Neural progenitor cell (in vitro differentiated cells): ENCODE results near the gene GRK3. TPM values are rescaled to one million over a fixed set of nuclear protein-coding genes. Genes with fewer than 3 reads are reported as not detected.

ENCODE experiments used
- DNase-seq: peaks from one replicate; pipeline ENCODE4 v3.0.0-alpha.2; 2016; ENCODE audit warnings: low spot score
- H2AFZ ChIP-seq: fragments of 200-600 bp; sonication (generic); replicated peaks from 2 replicates; pipeline ENCODE4 v1.6.1; 2016; ENCODE audit warnings: antibody characterized with exemption
- H3F3A ChIP-seq: fragments of 200-600 bp; sonication (generic); 2 replicates; pipeline ENCODE4 v1.6.1; 2016; ENCODE audit warnings: antibody characterized with exemption, low read depth
- H3K27ac ChIP-seq: fragments of 200-600 bp; sonication (generic); 2 replicates; pipeline ENCODE4 v1.5.1; 2016; ENCODE audit warnings: mild to moderate bottlenecking
- H3K27me3 ChIP-seq: fragments of 200-600 bp; sonication (generic); 2 replicates; pipeline ENCODE4 v1.6.1; 2016; ENCODE audit warnings: mild to moderate bottlenecking, moderate library complexity
- H3K36me3 ChIP-seq: fragments of 200-600 bp; sonication (generic); 2 replicates; pipeline ENCODE4 v1.5.1; 2016
- H3K4me1 ChIP-seq: fragments of 200-600 bp; sonication (generic); 2 replicates; pipeline ENCODE4 v1.6.1; 2016; ENCODE audit warnings: mixed run types
- H3K4me2 ChIP-seq: fragments of 200-600 bp; sonication (generic); 2 replicates; pipeline ENCODE4 v1.6.1; 2016
- H3K4me3 ChIP-seq: fragments of 200-600 bp; sonication (generic); 2 replicates; pipeline ENCODE4 v1.5.1; 2016
- H3K79me2 ChIP-seq: fragments of 200-600 bp; sonication (generic); 2 replicates; pipeline ENCODE4 v1.6.1; 2016; ENCODE audit warnings: low read depth
- H3K9ac ChIP-seq: fragments of 200-600 bp; sonication (generic); 2 replicates; pipeline ENCODE4 v1.6.1; 2016
- H3K9me3 ChIP-seq: fragments of 200-600 bp; sonication (generic); 2 replicates; pipeline ENCODE4 v1.5.1; 2016; ENCODE audit warnings: low read depth
- H4K20me1 ChIP-seq: fragments of 200-600 bp; sonication (generic); 2 replicates; pipeline ENCODE4 v1.6.1; 2016; ENCODE audit warnings: low read depth
- H3K27ac Mint-ChIP-seq: 3 replicates; pipeline ENCODE4 v1.8.0; 2021; ENCODE audit warnings: mixed read lengths
- H3K27me3 Mint-ChIP-seq: 2 replicates; pipeline ENCODE4 v1.8.0; 2022; ENCODE audit warnings: low read depth, mild to moderate bottlenecking, inconsistent platforms, moderate library complexity, mixed read lengths; ENCODE audit not compliant: insufficient read depth
- H3K36me3 Mint-ChIP-seq: 3 replicates; pipeline ENCODE4 v1.8.0; 2021; ENCODE audit warnings: mixed read lengths
- H3K4me1 Mint-ChIP-seq: 3 replicates; pipeline ENCODE4 v1.8.0; 2021; ENCODE audit warnings: mixed read lengths
- H3K4me3 Mint-ChIP-seq: 3 replicates; pipeline ENCODE4 v1.8.0; 2021; ENCODE audit warnings: mild to moderate bottlenecking, moderate library complexity, mixed read lengths
- H3K9me3 Mint-ChIP-seq: 3 replicates; pipeline ENCODE4 v1.8.0; 2020; ENCODE audit warnings: mixed read lengths
- EZH2 ChIP-seq: fragments of 200-600 bp; sonication (generic); IDR thresholded peaks from 2 replicates; pipeline ENCODE4 v1.6.1; 2017; ENCODE audit warnings: antibody characterized with exemption, mild to moderate bottlenecking, moderate library complexity
- EZH2phosphoT487 ChIP-seq: fragments of 200-600 bp; sonication (generic); IDR thresholded peaks from 2 replicates; pipeline ENCODE4 v1.6.1; 2017; ENCODE audit warnings: antibody characterized with exemption
- total RNA-seq: library from RNA; depleted of rRNA; stranded (reverse); fragments of >200 nt; gene quantifications from 2 replicates; pipeline ENCODE4 v1.2.3, GENCODE V29; 2015; ENCODE audit warnings: low replicate concordance
- TF ChIP-seq, protein P1 (sequence below): fragments of 200-600 bp; sonication (generic); IDR thresholded peaks from 2 replicates; pipeline ENCODE4 v1.5.1; 2017; ENCODE audit warnings: antibody characterized with exemption, mild to moderate bottlenecking

Gene GRK3
- total RNA-seq, 1 donor from 2014 or later: 20.8 TPM

- H2AFZ ChIP-seq: no peak overlapping the region
- H3K9me3 ChIP-seq: no peaks in the 10 kb centered on the region
- H3K79me2 ChIP-seq: no peaks in the 10 kb centered on the region
- DNase-seq: no peak
- Mint-ChIP-seq H3K36me3 (peaks cover 2% of the 10 kb centered on the region), H3K9me3 (peaks cover 4% of the 10 kb centered on the region), H3K27ac (no peak overlapping the region), H3K4me3 (no peak overlapping the region), H3K27me3 (peaks cover 3% of the 10 kb centered on the region), H3K4me1 (peaks cover 21% of the 10 kb centered on the region)
- no peak overlapping the region for H3K4me2 ChIP-seq
- H3K27ac ChIP-seq: no peak overlapping the region
- no peak overlapping the region for H3K9ac ChIP-seq
- peaks cover 4% of the 10 kb centered on the region for H3K4me1 ChIP-seq
- H4K20me1 ChIP-seq: no peaks in the 10 kb centered on the region
- H3K4me3 ChIP-seq: no peak overlapping the region
- H3F3A ChIP-seq: no peaks in the 10 kb centered on the region
- no peak for TF ChIP-seq EZH2phosphoT487
- TF ChIP-seq, protein P1, sequence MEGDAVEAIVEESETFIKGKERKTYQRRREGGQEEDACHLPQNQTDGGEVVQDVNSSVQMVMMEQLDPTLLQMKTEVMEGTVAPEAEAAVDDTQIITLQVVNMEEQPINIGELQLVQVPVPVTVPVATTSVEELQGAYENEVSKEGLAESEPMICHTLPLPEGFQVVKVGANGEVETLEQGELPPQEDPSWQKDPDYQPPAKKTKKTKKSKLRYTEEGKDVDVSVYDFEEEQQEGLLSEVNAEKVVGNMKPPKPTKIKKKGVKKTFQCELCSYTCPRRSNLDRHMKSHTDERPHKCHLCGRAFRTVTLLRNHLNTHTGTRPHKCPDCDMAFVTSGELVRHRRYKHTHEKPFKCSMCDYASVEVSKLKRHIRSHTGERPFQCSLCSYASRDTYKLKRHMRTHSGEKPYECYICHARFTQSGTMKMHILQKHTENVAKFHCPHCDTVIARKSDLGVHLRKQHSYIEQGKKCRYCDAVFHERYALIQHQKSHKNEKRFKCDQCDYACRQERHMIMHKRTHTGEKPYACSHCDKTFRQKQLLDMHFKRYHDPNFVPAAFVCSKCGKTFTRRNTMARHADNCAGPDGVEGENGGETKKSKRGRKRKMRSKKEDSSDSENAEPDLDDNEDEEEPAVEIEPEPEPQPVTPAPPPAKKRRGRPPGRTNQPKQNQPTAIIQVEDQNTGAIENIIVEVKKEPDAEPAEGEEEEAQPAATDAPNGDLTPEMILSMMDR: no peak
- TF ChIP-seq EZH2: no peak
- no peaks in the 10 kb centered on the region for H3K27me3 ChIP-seq
- H3K36me3 ChIP-seq: no peaks in the 10 kb centered on the region
Observed at GRCh38 chr22:25545672-25546071, 18.8 kb upstream of the GRK3 start.

DNA sequence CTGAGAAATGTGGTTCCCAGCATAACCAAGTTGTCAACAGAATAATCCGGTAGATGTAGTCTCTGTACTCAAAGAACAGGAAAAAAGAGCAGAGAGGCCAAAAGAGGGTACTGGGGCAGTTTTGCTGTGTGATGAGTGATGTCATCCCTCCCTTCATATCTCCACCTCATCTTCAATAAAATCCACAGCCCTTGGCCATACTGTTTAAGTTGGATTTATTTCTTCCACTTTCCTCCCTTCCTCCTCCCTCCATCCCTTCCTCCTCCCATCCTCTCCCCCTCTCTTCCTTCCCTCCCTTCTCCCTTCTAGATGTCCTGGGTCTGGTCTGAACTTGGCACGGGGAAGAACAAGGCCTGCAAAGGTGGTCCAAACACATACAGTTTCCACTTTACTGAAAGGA, 18.2 kb upstream of the GRK3 start:
- H3K36me3 Mint-ChIP-seq: peaks cover 2% of the 10 kb centered on the region
- Histone ChIP-seq H3K4me3 (no peak overlapping the region), H3K27ac (no peak overlapping the region), H4K20me1 (no peaks in the 10 kb centered on the region), H3K27me3 (no peaks in the 10 kb centered on the region), H3K79me2 (no peaks in the 10 kb centered on the region), H3K36me3 (no peaks in the 10 kb centered on the region), H2AFZ (no peak overlapping the region), H3K9me3 (no peaks in the 10 kb centered on the region), H3K4me2 (no peak overlapping the region), H3K9ac (no peak overlapping the region), H3K4me1 (peaks cover 4% of the 10 kb centered on the region), H3F3A (no peaks in the 10 kb centered on the region)
- H3K27ac Mint-ChIP-seq: no peak overlapping the region
- peaks cover 3% of the 10 kb centered on the region for H3K27me3 Mint-ChIP-seq
- no peak overlapping the region for H3K4me3 Mint-ChIP-seq
- no peak for DNase-seq
- no peak for TF ChIP-seq EZH2
- H3K4me1 Mint-ChIP-seq: peaks cover 21% of the 10 kb centered on the region
- peaks cover 4% of the 10 kb centered on the region for H3K9me3 Mint-ChIP-seq

DNA sequence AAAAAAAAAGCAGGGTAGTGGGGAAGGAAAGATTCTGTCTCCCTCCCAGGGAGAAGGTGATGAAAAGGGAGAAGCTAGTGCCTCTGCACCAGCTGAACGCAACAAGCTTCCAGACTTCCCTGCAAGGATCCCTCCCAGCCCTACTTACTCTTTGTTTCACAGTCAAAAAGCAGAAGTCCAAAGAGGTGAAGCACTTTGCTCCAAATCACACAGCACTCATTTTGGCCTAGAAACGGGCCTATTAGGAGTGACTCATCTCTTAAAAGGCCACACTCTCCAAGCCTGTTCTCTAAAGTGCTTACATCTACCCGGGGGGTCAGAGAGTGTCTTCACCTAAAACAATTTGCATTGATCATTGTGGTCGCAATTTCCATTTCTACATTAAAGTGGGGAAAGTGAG, 17.7 kb upstream of the GRK3 start:
- TF ChIP-seq EZH2phosphoT487: no peak
- TF ChIP-seq, protein P1: no peak
- TF ChIP-seq EZH2: no peak
- Mint-ChIP-seq H3K4me1 (peaks cover 21% of the 10 kb centered on the region), H3K36me3 (peaks cover 2% of the 10 kb centered on the region), H3K4me3 (no peak overlapping the region), H3K27ac (no peak overlapping the region), H3K9me3 (peaks cover 4% of the 10 kb centered on the region), H3K27me3 (peaks cover 3% of the 10 kb centered on the region)
- Histone ChIP-seq H3K36me3 (no peaks in the 10 kb centered on the region), H3K9ac (no peak overlapping the region), H3K9me3 (no peaks in the 10 kb centered on the region), H3F3A (no peaks in the 10 kb centered on the region), H3K27ac (no peak overlapping the region), H3K79me2 (no peaks in the 10 kb centered on the region), H3K4me1 (peaks cover 4% of the 10 kb centered on the region), H3K4me3 (no peak overlapping the region), H2AFZ (no peak overlapping the region), H3K4me2 (no peak overlapping the region), H3K27me3 (no peaks in the 10 kb centered on the region), H4K20me1 (no peaks in the 10 kb centered on the region)
- DNase-seq: no peak

DNA sequence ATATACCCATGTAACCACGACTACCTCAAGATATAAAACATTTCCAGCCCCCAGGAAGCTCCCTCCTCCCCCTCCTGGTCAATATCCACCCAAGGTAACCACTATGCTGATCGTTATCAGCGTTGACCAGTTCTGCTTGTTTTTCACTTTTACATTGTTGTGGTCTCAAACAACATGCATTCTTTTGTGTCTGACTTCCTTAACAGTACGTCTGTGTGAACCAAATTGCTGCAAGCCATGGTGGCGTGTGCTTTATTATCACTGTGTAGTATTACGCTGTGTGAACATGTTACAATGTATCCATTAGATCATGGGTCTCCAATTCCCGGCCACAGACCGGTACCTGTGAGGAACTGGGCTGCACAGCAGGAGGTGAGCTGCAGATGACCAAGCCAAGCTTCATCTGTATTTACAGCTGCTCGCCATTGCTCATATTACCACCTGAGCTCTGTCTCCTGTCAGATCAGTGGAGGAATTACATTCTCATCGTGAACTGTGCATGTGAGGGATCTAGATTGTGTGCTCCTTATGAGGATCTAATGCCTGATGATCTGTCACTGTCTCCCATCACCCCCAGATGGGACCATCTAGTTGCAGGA, 15.5 kb upstream of the GRK3 start:
- H3K27me3 Mint-ChIP-seq: no peaks in the 10 kb centered on the region
- no peak overlapping the region for H3K27ac ChIP-seq
- TF ChIP-seq EZH2phosphoT487 (no peak), EZH2 (no peak)
- TF ChIP-seq, protein P1: no peak
- H3K36me3 Mint-ChIP-seq: peaks cover 2% of the 10 kb centered on the region
- H3K9ac ChIP-seq: no peak overlapping the region
- no peaks in the 10 kb centered on the region for H3K9me3 ChIP-seq
- H3K9me3 Mint-ChIP-seq: peaks cover 7% of the 10 kb centered on the region
- DNase-seq: no peak
- no peak overlapping the region for H3K4me2 ChIP-seq
- no peak overlapping the region for H3K4me3 ChIP-seq
- no peaks in the 10 kb centered on the region for H3K27me3 ChIP-seq
- H2AFZ ChIP-seq: no peak overlapping the region
- no peak overlapping the region for H3K4me3 Mint-ChIP-seq
- H3K79me2 ChIP-seq: no peaks in the 10 kb centered on the region
- no peak overlapping the region for H3K27ac Mint-ChIP-seq
- no peaks in the 10 kb centered on the region for H3K36me3 ChIP-seq
- no peaks in the 10 kb centered on the region for H3F3A ChIP-seq
- peaks cover 15% of the 10 kb centered on the region for H3K4me1 Mint-ChIP-seq
- no peaks in the 10 kb centered on the region for H4K20me1 ChIP-seq
- H3K4me1 ChIP-seq: peaks cover 1% of the 10 kb centered on the region
